SIG-M5 treated with dmso at 0.1 percent for 504 hours (cell line): Measurements from ENCODE around the gene ZNF18.

Source experiments
- DNase-seq: peaks from one replicate; lab custom pipeline; 2025; ENCODE audit not compliant: unreplicated experiment; lab: John Stamatoyannopoulos, UW

Gene ZNF18, protein sequence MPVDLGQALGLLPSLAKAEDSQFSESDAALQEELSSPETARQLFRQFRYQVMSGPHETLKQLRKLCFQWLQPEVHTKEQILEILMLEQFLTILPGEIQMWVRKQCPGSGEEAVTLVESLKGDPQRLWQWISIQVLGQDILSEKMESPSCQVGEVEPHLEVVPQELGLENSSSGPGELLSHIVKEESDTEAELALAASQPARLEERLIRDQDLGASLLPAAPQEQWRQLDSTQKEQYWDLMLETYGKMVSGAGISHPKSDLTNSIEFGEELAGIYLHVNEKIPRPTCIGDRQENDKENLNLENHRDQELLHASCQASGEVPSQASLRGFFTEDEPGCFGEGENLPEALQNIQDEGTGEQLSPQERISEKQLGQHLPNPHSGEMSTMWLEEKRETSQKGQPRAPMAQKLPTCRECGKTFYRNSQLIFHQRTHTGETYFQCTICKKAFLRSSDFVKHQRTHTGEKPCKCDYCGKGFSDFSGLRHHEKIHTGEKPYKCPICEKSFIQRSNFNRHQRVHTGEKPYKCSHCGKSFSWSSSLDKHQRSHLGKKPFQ

DNA sequence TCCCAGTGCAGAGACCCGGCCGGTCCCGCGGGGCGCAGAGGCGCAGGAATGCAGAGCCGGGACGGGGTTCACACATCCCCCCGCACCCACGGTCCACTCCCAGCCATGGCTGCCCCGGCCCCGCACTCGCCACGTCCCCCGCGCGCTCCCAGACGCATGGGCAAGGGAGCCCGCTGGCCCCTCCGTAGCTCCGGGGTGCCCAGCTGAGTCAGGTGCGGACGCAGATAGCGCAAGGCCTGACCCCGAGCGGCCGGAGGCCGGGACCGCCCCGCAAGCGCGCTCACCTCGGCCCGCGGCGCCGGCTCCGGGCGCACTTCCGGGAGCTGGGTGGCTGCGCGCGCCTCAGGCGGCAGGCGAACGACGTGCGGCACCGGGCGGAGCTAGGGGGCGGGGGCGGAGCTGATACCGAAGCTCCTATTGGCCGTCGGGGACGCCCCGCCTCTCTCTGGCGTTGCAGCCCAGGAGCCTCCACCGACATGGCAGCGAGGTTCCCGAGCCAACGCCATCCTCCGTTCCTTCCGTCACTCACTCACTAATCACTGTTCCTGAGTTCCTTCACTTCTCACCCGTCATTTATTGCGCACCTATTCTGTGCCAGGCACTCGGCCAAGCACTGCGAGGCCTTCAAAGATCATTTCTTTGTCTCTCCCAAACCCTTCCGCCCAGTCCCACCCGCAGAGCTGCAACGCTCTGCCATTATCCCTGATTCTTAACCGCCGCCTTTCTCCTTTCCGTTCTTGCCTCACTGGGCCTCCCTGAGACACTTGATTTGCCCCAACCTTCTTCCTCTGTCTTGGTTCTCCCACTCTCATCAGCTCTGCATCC is at the start of gene ZNF18:
TSS of gene ZNF18 (minus strand) at position 329 of the 825 bp plus-strand sequence. CDS start 4,646 bp downstream, outside the sequence.
- DNase-seq = peak; percentile 90

DNA sequence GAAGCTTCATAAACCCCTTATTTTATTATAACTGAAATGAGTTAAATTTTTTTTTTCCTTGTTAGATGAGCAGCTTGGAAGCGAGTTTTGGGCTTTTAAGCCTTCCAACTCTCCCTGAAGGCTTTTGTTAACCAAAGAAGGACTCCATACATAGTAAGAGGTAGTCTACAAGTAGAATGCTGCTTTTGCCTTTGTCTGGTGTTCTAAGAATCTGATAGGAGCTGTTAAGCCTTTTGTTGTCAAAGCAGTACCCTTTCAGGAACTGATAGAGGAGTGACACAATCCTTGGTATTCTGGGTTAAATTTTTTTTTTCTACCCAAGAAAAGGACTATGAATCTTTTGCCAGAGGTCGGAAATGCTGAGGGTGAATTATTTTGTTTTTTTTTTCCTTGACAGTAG is 49.5 kb upstream of the ZNF18 start:
- no peak for DNase-seq

DNA sequence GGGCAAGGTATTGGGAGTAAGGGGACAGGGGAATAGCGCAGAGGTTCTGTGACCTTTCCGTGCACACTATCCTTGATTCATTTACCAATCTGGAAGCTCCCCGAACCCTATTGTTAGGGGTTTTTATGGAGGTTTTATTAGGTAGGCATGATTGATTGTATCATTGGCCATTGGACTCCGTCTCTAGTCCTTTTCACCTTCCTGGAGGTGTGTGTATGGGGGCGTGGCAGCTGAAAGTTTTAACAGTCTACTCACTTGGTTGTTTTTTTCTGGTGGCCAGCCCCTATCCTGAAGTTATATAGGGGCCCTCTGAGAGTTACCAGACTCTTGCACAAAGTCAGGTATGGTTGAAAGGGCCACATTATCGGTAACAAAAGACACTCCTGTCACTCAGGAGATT is 46.4 kb upstream of the ZNF18 start:
- DNase-seq = no peak

DNA sequence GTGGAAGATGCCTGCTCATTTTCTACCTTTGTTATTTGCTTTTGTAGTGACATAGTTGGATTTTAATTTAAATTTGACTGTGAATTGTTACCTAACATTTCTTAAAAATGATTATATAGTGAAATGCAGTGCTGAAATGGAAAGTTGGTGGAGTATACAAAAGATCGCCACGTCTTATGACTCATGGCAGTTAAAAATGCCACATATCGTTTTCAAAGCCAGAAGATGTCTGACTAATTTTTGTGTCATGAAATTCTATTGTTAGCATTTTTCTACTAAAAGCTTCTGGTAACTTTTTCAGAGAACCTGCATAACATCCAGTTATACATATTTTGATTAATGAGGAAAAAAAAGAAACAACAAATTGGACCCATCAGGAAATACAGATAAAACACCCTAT is 44.0 kb upstream of the ZNF18 start:
- DNase-seq = no peak

DNA sequence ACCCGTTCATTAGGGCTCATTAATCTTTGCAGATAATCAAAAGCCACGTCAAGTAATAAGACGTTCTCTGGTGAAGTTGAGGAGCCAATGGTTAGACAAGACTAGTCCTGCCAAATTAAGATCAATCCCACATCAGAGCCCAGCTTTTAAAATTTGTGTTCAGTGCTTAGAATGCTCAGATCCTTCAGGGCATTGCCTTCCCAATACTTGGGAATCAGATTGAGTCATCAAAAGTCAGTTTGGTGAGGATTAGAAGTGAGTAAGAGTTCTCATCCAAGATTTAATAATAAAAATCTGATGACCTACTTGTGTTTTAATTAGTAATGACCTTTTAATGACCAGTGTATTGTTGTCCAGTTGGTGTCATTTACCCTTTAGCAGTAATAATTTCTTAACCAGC is 43.2 kb upstream of the ZNF18 start:
- no peak for DNase-seq

DNA sequence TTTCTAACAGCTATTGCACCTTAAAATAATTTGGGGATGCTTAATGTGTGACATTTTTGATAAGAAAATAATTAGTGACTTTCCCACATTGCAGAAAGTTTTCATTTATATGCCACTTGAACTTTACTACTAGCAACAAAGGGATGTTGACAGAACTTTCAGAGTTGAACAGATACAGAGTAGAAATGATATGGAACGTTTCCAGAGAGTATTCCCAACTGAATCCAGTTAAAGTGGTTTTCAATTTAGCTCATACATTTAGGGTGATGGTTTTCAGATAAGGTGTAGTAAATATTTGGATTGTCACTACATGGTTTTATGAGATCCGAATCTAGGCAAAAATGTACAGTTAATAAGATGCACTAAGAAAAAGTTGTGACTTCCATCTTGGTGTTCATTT is 40.7 kb upstream of the ZNF18 start:
- DNase-seq = no peak

DNA sequence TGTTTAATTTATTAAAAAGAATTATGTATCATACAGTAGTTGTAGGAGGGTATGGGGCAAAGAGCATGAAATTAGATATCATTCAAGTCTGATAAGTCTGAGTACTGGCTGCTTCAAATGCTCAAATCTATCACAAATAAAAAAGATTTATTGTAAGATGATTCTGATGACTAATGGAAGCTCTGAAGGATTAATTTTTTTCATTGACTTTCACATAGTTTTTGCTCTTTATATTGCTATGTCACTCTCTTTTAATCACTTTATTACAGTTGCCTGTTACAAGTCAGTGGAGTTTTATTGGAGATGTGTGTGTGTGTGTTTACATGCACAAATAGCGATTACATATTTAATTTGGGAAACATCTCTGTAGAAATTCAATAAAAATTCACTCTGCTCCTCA is 38.4 kb upstream of the ZNF18 start:
- no peak for DNase-seq

DNA sequence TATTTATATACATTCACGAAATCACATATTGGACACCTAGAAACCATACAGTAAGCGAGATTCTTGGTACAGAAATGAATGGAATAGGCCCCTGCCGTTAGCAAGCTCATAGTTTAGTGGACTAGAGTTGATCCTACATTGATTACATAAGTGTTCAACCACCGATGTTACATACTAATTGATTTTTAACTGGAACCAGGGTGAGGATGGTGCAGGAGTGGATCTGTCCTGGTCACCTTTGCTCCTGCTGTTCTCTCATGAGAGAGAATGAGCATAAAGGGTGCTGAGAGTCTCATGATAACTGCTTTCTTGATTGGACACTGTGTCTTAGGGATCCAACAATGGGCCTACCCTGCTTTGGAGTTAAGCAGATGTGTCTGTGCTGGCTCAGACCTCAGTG is 37.3 kb upstream of the ZNF18 start:
- DNase-seq = no peak

DNA sequence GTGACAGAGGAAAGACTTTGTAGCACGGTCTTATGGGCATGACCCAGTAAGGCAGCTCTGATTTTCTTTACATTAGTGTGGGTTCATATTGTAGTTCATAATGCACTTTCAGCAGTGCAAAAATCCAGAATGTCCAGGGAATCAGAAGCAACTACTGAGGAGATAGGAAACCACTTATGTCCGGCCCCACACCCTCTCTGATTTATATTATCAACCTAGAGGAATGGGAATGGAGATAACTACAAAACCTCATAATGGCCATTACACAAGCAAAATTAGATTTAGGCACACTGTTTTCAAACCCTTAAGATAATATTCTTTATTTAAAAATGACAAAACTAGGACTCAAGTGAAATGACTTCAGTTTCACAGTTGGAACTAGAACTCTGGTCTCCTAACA is 31.3 kb upstream of the ZNF18 start:
- no peak for DNase-seq

DNA sequence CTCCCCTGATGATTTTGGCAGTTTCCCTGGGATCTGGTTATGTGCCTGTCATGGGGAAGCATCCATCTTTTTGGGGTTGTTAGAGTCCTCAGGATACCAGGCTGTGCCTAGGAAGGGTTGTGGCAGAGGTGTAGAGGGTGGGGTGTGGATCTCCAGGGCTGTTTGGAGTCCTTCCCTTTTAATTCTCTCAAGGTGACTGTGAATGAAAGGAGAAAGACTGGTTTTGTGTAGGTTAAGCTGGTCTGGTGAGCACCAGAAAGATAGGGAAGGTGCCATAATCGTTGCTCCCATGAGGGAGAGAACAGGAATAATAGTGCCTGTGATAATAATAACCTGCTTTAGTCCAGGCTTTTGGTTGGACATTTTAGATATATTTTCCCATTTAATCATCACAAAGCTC is 30.4 kb upstream of the ZNF18 start:
- DNase-seq = no peak

DNA sequence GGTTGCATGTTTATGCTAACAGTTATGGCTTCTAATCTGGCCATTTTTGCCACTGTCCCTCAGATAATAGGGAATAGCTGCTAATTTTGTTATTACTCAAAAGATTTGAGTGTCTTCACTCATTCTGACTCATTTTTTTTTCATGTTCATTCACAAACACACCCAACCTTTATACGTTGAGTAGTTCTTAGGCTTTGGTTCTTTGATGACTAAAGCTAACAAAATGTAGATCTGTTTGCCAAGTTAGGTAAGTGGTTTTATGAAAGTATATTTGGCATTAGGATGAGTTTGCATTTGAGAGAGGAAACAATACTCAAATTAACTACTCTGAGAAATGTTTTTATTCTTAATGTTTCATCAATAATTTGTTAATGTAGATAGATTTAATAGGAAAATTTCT is 27.1 kb upstream of the ZNF18 start:
- DNase-seq = peak; percentile 6

DNA sequence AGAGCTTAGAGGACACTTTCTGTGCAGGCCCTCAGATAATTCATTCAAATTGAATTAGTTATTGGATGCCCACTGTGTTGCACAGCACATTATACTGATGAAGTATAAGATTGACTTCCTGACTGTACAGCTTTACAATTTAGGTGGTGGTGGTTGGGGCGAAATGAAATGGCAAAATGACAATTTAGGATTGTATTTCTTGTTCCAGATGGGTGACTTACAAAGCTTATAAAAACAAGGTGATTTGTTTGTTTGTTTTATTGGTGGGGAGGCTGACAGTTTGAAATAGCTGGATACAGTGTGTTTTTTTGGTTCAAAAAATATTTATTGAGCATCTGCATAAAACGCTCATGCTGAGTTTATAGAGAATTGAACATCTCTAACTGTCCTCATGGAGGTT is 25.0 kb upstream of the ZNF18 start:
- DNase-seq = no peak

DNA sequence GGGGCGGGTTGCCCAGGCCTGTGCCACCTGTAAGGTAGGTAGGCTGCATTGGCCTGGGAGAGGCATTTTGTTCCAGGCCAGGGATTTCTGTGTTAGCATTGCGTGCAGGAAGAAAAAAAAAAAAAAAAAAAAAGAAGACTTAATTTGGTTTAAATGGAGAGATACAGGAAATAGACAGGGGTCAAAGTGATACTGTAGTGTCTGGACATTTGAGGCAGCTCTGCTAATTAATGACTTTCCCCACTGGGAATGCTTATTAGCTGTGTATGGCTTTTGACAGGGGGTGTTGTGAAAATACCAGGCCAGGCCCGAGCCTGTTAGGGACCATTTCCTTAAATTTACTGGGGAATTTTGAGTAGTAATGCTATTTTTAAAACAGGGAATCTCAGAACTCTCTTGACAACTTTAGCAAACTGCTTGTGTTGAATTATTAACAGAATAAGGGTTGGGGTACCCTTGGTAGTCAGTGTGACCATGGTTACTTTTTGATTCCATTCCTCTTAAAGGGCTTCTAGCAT is 24.4 kb upstream of the ZNF18 start:
- no peak for DNase-seq

DNA sequence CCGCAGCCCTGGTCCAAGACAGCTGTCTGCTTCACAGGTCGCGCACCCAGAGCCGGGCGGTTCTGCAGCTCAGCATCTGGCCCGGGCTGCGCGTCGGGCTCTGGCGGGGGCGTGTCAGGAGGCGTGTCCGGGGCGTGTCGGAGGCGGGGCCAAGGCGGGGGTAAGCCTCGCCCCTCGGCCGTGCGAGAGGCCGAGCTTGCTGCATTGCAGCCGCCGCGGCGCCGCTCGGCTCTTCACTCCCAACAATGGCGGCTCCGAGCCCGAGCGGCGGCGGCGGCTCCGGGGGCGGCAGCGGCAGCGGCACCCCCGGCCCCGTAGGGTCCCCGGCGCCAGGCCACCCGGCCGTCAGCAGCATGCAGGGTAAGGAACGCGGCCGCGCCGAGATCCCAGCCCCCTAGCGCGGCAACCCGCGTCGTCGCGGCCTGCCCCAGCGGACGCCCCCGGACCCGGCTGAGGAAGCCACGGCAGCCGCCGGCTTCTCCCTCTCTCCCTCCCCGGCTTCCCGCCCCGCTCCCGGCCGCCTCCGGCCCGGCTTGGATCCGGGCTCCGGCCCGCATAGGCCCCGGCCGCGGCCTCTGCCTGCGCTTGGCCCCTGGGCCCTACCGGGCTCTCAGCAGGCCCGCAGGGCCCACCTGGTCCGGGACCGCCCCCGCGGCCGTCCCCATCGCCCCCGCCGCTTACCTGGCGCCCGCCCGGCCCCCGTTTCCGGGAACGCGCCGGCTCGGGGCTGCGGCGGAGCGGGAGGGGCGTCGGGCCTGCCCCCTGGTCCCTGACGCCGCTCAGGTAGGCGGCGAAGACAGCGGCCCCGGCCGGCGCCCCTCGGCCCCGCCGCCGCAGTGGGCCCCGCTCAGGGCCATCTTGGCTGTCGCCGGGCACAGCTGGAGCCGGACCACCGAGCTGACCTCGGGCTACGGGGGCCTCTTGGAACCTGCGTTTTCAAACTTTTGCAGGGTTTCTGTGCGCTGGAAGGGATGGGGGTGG is 23.7 kb upstream of the ZNF18 start, which contains the start of gene MAP2K4:
TSS of gene MAP2K4 (plus strand) at position 236 of the 981 bp plus-strand sequence. CDS start at position 246, 10 bp downstream.
- peak; percentile 70 for DNase-seq

DNA sequence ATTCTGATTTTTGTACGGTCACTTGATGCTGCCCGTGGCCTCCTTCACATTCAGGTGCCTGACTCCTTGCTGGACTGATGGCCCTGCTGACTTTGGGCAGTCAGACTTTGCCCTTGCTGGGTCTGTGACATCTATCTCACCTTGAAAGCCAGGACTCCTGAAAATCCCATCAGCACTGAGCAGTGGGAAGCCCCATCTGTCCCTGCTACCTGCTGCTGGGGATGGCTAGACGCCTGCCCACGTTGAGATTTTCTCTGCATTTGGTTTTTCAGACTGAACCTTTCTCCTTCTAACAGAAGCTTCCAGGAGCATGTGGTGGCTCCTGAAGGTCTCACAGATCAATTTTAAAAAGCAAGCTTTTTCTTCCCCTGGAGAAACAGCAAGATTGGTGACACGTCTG is 10.2 kb upstream of the ZNF18 start:
- no peak for DNase-seq

DNA sequence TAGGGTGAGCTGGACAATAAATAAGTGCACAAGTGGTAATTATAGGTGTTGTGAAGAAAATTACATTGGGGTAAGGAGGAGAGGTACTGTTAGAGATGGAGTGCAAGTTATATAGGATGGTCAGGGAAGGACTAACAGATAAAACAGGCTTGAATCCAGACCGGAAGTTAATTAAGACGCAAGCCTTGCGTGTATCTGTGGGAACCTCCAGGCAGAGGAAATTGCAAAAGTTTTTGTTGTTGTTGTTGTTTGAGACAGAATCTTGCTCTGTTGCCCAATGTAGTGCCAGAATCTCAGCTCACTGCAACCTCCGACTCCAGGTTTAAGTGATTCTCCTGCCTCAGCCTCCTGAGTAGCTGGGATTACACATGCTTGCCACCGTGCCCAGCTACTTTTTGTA is 2.4 kb upstream of the ZNF18 start:
- no peak for DNase-seq

DNA sequence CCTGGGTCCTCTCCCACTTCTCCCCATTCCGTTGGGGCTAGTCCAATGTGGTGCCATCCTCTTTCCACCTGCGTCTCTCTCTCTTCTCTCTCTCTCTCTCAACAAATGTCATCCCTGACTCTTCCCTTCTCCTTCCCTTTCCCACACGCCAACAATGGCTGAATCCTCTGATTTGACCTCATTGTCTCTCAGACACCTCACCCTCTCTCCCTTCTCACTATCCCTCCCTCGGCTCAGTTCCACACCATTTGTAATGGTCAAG is 628 bp upstream of the ZNF18 start:
- no peak for DNase-seq

DNA sequence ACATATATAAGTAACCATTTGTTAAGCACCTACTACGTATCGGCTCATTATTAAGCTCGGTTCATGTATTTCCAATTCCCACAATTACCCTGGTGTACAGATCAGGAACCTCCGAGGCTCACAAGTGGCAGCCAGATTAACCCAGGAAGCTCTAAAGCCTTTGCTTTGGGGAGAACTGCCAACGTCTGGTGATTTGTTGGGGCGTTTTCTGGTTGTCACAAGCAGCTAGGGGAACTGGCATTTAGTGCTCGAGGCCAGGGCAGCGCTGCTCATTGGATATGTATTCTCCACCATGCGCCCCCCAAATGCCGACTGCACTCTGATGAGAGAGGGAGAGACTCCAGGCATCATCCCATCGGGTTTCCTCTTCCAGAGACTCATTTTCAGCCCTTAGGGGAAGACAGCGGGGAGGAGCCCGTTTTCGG is 541 bp downstream of the ZNF18 start:
- peak; percentile 61 for DNase-seq

DNA sequence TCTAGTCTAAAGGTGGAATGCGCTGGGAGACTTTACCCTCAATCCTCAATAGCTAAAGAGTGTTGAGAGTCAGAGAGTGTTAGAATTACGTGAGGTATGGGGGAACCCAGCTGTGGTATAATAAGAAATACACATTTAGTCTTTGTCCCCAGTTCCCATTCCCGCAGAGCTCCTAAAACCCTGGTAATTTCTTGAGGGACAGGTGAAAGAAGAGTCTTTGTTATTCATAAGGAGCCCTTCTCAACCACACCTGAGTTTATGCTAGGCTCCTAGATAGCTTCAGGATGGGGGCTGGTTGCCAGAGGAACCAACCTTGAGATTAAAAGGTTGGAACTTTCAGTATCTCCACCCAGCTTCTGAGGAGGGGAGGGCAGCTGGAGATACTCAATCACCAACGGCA is 5.8 kb downstream of the ZNF18 start:
- DNase-seq = no peak

DNA sequence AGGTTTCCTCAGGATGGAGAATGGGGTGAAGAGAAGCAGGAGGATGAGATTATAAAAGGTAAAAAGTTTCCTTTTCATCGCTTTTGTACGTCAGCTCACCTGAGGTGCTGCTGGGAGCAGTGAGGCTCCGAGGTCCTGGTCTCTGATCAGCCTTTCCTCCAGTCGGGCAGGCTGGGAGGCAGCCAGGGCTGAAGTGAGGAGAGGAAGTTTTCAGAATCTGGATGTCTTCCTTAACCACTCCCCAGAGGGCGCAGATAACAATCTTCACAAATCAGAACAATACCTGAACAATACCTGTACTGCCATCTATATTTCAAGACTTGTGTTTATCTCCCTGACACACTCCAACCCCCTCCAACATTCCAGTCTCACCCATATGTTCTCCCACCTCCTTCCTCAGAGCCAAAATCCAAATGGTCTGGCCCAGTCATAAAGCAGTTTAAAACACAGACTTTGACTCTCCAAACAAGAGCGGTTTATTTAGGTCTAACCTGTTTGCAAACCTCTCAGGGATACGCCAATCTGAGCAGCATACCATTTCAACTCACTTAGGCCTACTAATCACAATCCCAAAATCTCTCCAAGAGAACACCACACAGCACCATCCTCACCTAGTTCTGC is 6.8 kb downstream of the ZNF18 start:
- DNase-seq = no peak
